H1 (cell line): ENCODE data around the gene DNAJC6.

Experiments used
- CBX8 ChIP-seq: fragments of 300-800, 300-1000 bp; sonication (generic); IDR thresholded peaks from 2 replicates; pipeline ENCODE4 v1.7.1; 2016; ENCODE audit warnings: low read depth, low read length, borderline replicate concordance
- POLR2A ChIP-seq, 2 experiments: IDR thresholded peaks; 1 replicate in 1 of 2; 2 replicates in 1 of 2; pipeline ENCODE4 v1.6.1; 2011; ENCODE audit warnings: low read depth in 2 of 2, low read length in 2 of 2, mild to moderate bottlenecking in 2 of 2; ENCODE audit errors: control extremely low read depth in 1 of 2
- TCF12 ChIP-seq: IDR thresholded peaks from 2 replicates; pipeline ENCODE4 v1.6.1; 2011; ENCODE audit warnings: low read depth, mild to moderate bottlenecking, low read length
- USF2 ChIP-seq: IDR thresholded peaks from 2 replicates; pipeline ENCODE4 v1.6.1; 2011; ENCODE audit warnings: low read length, improper control_type of control experiment
- ZNF274 ChIP-seq: IDR thresholded peaks from 2 replicates; pipeline ENCODE4 v1.7.0; 2012; ENCODE audit warnings: low read length, borderline replicate concordance; ENCODE audit errors: extremely low read depth
- TF ChIP-seq, protein P1 (sequence below): IDR thresholded peaks from 2 replicates; pipeline ENCODE4 v1.6.1; 2012; ENCODE audit warnings: inconsistent platforms
- TF ChIP-seq, protein P2 (sequence below): IDR thresholded peaks from 2 replicates; pipeline ENCODE4 v1.6.1; 2012; ENCODE audit warnings: inconsistent platforms

DNA sequence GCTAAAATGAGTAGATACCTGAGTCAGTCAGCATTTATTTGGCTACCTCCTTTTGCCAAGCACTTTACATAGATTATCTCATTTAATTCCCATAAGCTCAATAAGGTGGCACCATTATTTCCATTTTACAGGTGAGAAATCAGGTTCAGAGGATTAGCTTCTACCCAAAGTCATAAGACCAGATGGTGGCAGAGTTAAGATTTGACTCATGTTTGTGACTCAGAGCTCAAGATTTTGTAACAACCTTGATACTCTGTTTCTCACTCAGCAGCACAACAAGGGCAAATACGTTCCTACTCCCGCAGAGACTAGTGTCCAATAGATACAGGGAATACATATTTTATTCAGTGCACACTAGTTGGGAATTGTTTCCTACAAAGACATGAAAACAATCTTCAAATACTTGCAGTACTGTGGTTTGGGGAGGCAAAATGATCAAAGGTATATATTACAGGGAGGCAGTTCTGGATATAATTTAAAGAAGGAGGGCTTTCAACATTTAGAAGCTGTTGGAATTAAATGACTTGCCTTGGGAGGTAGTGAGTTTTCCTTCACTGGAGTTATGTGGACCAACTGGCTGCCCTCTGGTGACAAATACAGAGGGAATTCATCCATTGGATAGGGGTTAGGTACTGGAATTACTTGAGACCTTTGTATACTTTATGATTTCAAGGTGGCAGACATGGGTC lies 114.7 kb downstream of the DNAJC6 start:
- no peak for TF ChIP-seq ZNF274
- TF ChIP-seq, protein P1, sequence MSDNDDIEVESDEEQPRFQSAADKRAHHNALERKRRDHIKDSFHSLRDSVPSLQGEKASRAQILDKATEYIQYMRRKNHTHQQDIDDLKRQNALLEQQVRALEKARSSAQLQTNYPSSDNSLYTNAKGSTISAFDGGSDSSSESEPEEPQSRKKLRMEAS = no peak
- TF ChIP-seq, protein P2, sequence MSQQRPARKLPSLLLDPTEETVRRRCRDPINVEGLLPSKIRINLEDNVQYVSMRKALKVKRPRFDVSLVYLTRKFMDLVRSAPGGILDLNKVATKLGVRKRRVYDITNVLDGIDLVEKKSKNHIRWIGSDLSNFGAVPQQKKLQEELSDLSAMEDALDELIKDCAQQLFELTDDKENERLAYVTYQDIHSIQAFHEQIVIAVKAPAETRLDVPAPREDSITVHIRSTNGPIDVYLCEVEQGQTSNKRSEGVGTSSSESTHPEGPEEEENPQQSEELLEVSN = no peak
- no peak; a peak in 1 of 3 replicates for TF ChIP-seq POLR2A (IDR thresholded peaks at IDR 0.05; ENCODE audit: control extremely low read depth in 1 of 2, low read depth in 2 of 2, low read length in 2 of 2)
- no peak for TF ChIP-seq CBX8
- TF ChIP-seq TCF12 = no peak
- no peak for TF ChIP-seq USF2
